Stomach (tissue), 4 donors: ENCODE measurements around the gene MRPS24.

Source experiments
- CTCF ChIP-seq, 7 experiments: fragments of 450-650 bp in 4 of 7; fragments of 200-600 bp in 3 of 7; sonication (generic) in 3 of 7; IDR thresholded peaks; one replicate each; pipeline ENCODE4 v1.5.1; 2016 to 2019; ENCODE audit warnings: antibody characterized with exemption in 7 of 7, control low read depth in 2 of 7, mild to moderate bottlenecking in 1 of 7
- EP300 ChIP-seq: sonication (generic); formaldehyde crosslinking; IDR thresholded peaks from one replicate; pipeline ENCODE4 v1.6.1; 2017; ENCODE audit warnings: antibody characterized with exemption
- POLR2A ChIP-seq, 4 donors: fragments of 450-650 bp; IDR thresholded peaks; one replicate each; pipeline ENCODE4 v1.6.1; 2016; ENCODE audit warnings: antibody characterized with exemption in 4 of 4, control low read depth in 2 of 4, mild to moderate bottlenecking in 1 of 4, moderate library complexity in 1 of 4
- POLR2AphosphoS5 ChIP-seq, 3 donors: sonication (generic); formaldehyde crosslinking; IDR thresholded peaks; one replicate each; pipeline ENCODE4 v1.6.1; 2016; ENCODE audit warnings: antibody characterized with exemption in 3 of 3

GRCh38 chr7:43843296-43843695, 26.0 kb downstream of the MRPS24 start:
- no peak for TF ChIP-seq POLR2A (IDR thresholded peaks at IDR 0.05)
- no peak for TF ChIP-seq EP300
- no peak for TF ChIP-seq CTCF (IDR thresholded peaks at IDR 0.05)
- no peak for TF ChIP-seq POLR2AphosphoS5 (IDR thresholded peaks at IDR 0.05)
